H9 (cell line): ENCODE measurements around the gene MRAS. TPM values are rescaled to one million over a fixed set of nuclear protein-coding genes. Genes with fewer than 3 reads are reported as not detected.

Experiments
- DNase-seq: peaks from one replicate; pipeline ENCODE4 v3.0.0-alpha.2; 2017
- H2AFZ ChIP-seq: one replicate; pipeline ENCODE4 v1.6.1; 2013; ENCODE audit warnings: mild to moderate bottlenecking, low read length, control low read depth, moderate library complexity
- H2AK5ac ChIP-seq: 2 replicates; pipeline ENCODE4 v1.6.1; 2013; ENCODE audit warnings: low read length, control low read depth, mixed read lengths; ENCODE audit not compliant: insufficient read length
- H2BK120ac ChIP-seq: one replicate; pipeline ENCODE4 v1.6.1; 2013; ENCODE audit warnings: low read depth, mild to moderate bottlenecking, low read length, control low read depth, inconsistent platforms; ENCODE audit not compliant: poor library complexity, severe bottlenecking
- H2BK12ac ChIP-seq: 2 replicates; pipeline ENCODE4 v1.6.1; 2013; ENCODE audit warnings: low read length, control low read depth, mixed read lengths, low read depth; ENCODE audit not compliant: insufficient read length
- H2BK15ac ChIP-seq: 2 replicates; pipeline ENCODE4 v1.6.1; 2013; ENCODE audit warnings: low read depth, low read length, control low read depth
- H2BK20ac ChIP-seq: one replicate; pipeline ENCODE4 v1.6.1; 2013; ENCODE audit warnings: low read depth, mild to moderate bottlenecking, low read length, control low read depth, inconsistent platforms; ENCODE audit not compliant: poor library complexity, severe bottlenecking
- H2BK5ac ChIP-seq: 2 replicates; pipeline ENCODE4 v1.6.1; 2013; ENCODE audit warnings: low read length, control low read depth, mixed read lengths; ENCODE audit not compliant: insufficient read length
- H3K14ac ChIP-seq: 2 replicates; pipeline ENCODE4 v1.6.1; 2013; ENCODE audit warnings: low read length, control low read depth; ENCODE audit not compliant: insufficient read depth
- H3K18ac ChIP-seq: 2 replicates; pipeline ENCODE4 v1.6.1; 2013; ENCODE audit warnings: low read depth, mild to moderate bottlenecking, mixed read lengths, low read length, control low read depth; ENCODE audit not compliant: insufficient read length
- H3K23ac ChIP-seq: 2 replicates; pipeline ENCODE4 v1.6.1; 2013; ENCODE audit warnings: low read length, control low read depth, mixed read lengths, low read depth; ENCODE audit not compliant: insufficient read length
- H3K23me2 ChIP-seq: 2 replicates; pipeline ENCODE4 v1.6.1; 2013; ENCODE audit warnings: low read depth, mild to moderate bottlenecking, mixed read lengths, low read length, control low read depth; ENCODE audit not compliant: insufficient read length, poor library complexity, severe bottlenecking
- H3K27ac ChIP-seq: 2 replicates; pipeline ENCODE4 v1.5.1; 2013; ENCODE audit warnings: low read length, control low read depth, mixed read lengths, low read depth; ENCODE audit not compliant: insufficient read length
- H3K27me3 ChIP-seq: 2 replicates; pipeline ENCODE4 v1.6.1; 2013; ENCODE audit warnings: low read length, control low read depth, inconsistent platforms; ENCODE audit not compliant: insufficient read depth
- H3K4ac ChIP-seq: 2 replicates; pipeline ENCODE4 v1.6.1; 2013; ENCODE audit warnings: low read depth, mild to moderate bottlenecking, control low read depth, inconsistent platforms, low read length, moderate library complexity
- H3K4me1 ChIP-seq: 2 replicates; pipeline ENCODE4 v1.6.1; 2013; ENCODE audit warnings: low read length, control low read depth, inconsistent platforms; ENCODE audit not compliant: insufficient read depth
- H3K4me2 ChIP-seq: 2 replicates; pipeline ENCODE4 v1.6.1; 2013; ENCODE audit warnings: low read length, control low read depth, mixed read lengths; ENCODE audit not compliant: insufficient read length, insufficient read depth
- H3K56ac ChIP-seq: 2 replicates; pipeline ENCODE4 v1.6.1; 2013; ENCODE audit warnings: low read depth, mild to moderate bottlenecking, mixed read lengths, low read length, control low read depth; ENCODE audit not compliant: insufficient read length
- H3K79me1 ChIP-seq: 2 replicates; pipeline ENCODE4 v1.6.1; 2013; ENCODE audit warnings: low read depth, mild to moderate bottlenecking, moderate library complexity, low read length, control low read depth, inconsistent platforms; ENCODE audit not compliant: insufficient read depth, poor library complexity, severe bottlenecking
- H3K79me2 ChIP-seq: 2 replicates; pipeline ENCODE4 v1.6.1; 2013; ENCODE audit warnings: low read length, control low read depth, inconsistent platforms; ENCODE audit not compliant: insufficient read depth
- H3K9ac ChIP-seq: 2 replicates; pipeline ENCODE4 v1.6.1; 2013; ENCODE audit warnings: low read length, control low read depth, mixed read lengths; ENCODE audit not compliant: insufficient read length; ENCODE audit errors: extremely low read depth
- H3K9me3 ChIP-seq: one replicate; pipeline ENCODE4 v1.6.1; 2013; ENCODE audit warnings: low read depth, low read length, inconsistent platforms; ENCODE audit not compliant: control insufficient read depth
- H3T11ph ChIP-seq: one replicate; pipeline ENCODE4 v1.6.1; 2013; ENCODE audit warnings: mild to moderate bottlenecking, low read length, control low read depth, inconsistent platforms
- H4K20me1 ChIP-seq: one replicate; pipeline ENCODE4 v1.6.1; 2013; ENCODE audit not compliant: control insufficient read depth, insufficient read length, insufficient read depth
- H4K5ac ChIP-seq: 2 replicates; pipeline ENCODE4 v1.6.1; 2013; ENCODE audit warnings: low read depth, mild to moderate bottlenecking, mixed read lengths, low read length, control low read depth; ENCODE audit not compliant: insufficient read length
- H4K8ac ChIP-seq: replicated peaks from 2 replicates; pipeline ENCODE4 v1.6.1; 2013; ENCODE audit warnings: low read length, control low read depth, mixed read lengths, low read depth; ENCODE audit not compliant: insufficient read length
- H4K91ac ChIP-seq: 2 replicates; pipeline ENCODE4 v1.6.1; 2013; ENCODE audit warnings: low read depth, mild to moderate bottlenecking, moderate library complexity, mixed read lengths, low read length, control low read depth; ENCODE audit not compliant: insufficient read length
- H3K27ac Mint-ChIP-seq, 3 experiments: 2 replicates in 2 of 3; 3 replicates in 1 of 3; pipeline ENCODE4 v1.8.0; 2020 to 2021; ENCODE audit warnings: mixed read lengths in 3 of 3, mild to moderate bottlenecking in 1 of 3, moderate library complexity in 1 of 3
- H3K27me3 Mint-ChIP-seq: 2 replicates; pipeline ENCODE4 v1.8.0; 2021; ENCODE audit warnings: low read depth, mild to moderate bottlenecking, moderate library complexity, mixed read lengths
- H3K36me3 Mint-ChIP-seq, 3 experiments: 2 replicates in 2 of 3; 3 replicates in 1 of 3; pipeline ENCODE4 v1.8.0; 2020 to 2021; ENCODE audit warnings: low read depth in 3 of 3, mixed read lengths in 3 of 3; ENCODE audit not compliant: insufficient read depth in 1 of 3
- H3K4me1 Mint-ChIP-seq, 2 experiments: 2 replicates each; pipeline ENCODE4 v1.8.0; 2020; ENCODE audit warnings: mixed read lengths in 2 of 2
- H3K4me3 Mint-ChIP-seq, 2 experiments: 2 replicates in 1 of 2; 3 replicates in 1 of 2; pipeline ENCODE4 v1.8.0; 2020 to 2021; ENCODE audit warnings: mild to moderate bottlenecking in 2 of 2, mixed read lengths in 2 of 2, moderate library complexity in 1 of 2
- H3K9me3 Mint-ChIP-seq, 2 experiments: 2 replicates in 1 of 2; 3 replicates in 1 of 2; pipeline ENCODE4 v1.8.0; 2020; ENCODE audit warnings: mild to moderate bottlenecking in 2 of 2, mixed read lengths in 2 of 2, moderate library complexity in 1 of 2
- WGBS: extraction: QIAGEN DNeasy Blood & Tissue Kit; methylation state at CpG from one replicate; pipeline ENCODE4 v1.1.7; 2013; ENCODE audit warnings: missing lambda C conversion rate, low lambda C conversion rate, mixed read lengths; ENCODE audit not compliant: insufficient read length; ENCODE audit errors: extremely low coverage; 5-methylcytosine and 5-hydroxymethylcytosine counted together
- total RNA-seq: library from RNA; stranded (reverse); gene quantifications from 2 replicates; pipeline ENCODE4 v1.2.1, GENCODE V29; 2021
- TF ChIP-seq, protein P1 (sequence below): fragments of 200-600 bp; sonication (generic); conservative IDR thresholded peaks from 3 replicates; pipeline ENCODE4 v1.8.0; 2021; ENCODE audit warnings: antibody characterized with exemption, mild to moderate bottlenecking

The MRAS gene
- total RNA-seq, 1 experiment from 2014 or later, result 10.9 TPM

DNA sequence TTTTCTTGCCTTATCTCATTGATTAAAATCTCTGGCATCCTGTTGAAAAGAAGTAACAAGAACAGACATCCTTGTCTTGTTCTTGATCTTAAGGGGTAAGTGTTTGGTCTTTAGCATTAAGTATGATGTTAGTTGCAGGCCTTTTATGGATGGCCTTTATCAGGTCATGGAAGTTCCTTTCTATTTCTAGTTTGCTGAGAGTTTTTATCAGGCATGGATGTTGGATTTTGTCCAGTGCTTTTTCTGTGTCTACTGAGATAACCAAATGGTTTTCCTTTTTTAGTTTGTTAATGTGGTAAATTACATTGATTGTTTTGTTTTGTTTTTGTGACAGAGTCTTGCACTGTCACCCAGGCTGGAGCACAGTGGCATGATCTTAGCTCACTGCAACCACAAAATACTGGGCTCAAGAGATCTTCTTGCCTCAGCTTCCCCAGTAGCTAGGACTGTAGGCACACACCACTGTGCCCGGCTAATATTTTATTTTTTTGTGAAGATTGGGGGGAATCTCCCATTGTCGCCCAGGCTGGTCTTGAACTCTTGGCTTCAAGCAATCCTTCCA lies 26.3 kb downstream of the MRAS start:
- no peak overlapping the region for H3K18ac ChIP-seq
- Mint-ChIP-seq H3K36me3 (peaks cover 3 to 18% (median 7%) of the 10 kb centered on the region in 3 experiments; a peak in 6 of 7 replicates), H3K27ac (no peak overlapping the region), H3K9me3 (peaks cover 0 to 3% of the 10 kb centered on the region in 2 experiments; a peak in 1 of 5 replicates), H3K27me3 (no peaks in the 10 kb centered on the region), H3K4me3 (no peak overlapping the region), H3K4me1 (peaks cover 6 to 10% of the 10 kb centered on the region in 2 experiments; a peak in 3 of 4 replicates)
- H4K91ac ChIP-seq, result no peak overlapping the region
- H3T11ph ChIP-seq, result no peak overlapping the region
- no peaks in the 10 kb centered on the region for H4K20me1 ChIP-seq
- H3K4me2 ChIP-seq, result no peak overlapping the region
- H3K56ac ChIP-seq, result no peak overlapping the region
- TF ChIP-seq, protein P1, sequence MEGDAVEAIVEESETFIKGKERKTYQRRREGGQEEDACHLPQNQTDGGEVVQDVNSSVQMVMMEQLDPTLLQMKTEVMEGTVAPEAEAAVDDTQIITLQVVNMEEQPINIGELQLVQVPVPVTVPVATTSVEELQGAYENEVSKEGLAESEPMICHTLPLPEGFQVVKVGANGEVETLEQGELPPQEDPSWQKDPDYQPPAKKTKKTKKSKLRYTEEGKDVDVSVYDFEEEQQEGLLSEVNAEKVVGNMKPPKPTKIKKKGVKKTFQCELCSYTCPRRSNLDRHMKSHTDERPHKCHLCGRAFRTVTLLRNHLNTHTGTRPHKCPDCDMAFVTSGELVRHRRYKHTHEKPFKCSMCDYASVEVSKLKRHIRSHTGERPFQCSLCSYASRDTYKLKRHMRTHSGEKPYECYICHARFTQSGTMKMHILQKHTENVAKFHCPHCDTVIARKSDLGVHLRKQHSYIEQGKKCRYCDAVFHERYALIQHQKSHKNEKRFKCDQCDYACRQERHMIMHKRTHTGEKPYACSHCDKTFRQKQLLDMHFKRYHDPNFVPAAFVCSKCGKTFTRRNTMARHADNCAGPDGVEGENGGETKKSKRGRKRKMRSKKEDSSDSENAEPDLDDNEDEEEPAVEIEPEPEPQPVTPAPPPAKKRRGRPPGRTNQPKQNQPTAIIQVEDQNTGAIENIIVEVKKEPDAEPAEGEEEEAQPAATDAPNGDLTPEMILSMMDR, result no peak
- H3K4me1 ChIP-seq, result no peaks in the 10 kb centered on the region
- H3K27ac ChIP-seq, result no peak overlapping the region
- H3K23me2 ChIP-seq, result no peaks in the 10 kb centered on the region
- H3K9me3 ChIP-seq, result no peaks in the 10 kb centered on the region
- no peak for DNase-seq
- H4K8ac ChIP-seq, result no peak overlapping the region
- no peaks in the 10 kb centered on the region for H3K79me2 ChIP-seq
- H2BK20ac ChIP-seq, result no peak overlapping the region
- no peak overlapping the region for H2AFZ ChIP-seq
- H3K9ac ChIP-seq, result no peak overlapping the region
- no peak overlapping the region for H4K5ac ChIP-seq
- no peak overlapping the region for H2BK15ac ChIP-seq
- H2BK120ac ChIP-seq, result no peak overlapping the region
- no CpG with 5 or more reads among the region's 2 CpGs for WGBS
- no peak overlapping the region for H2AK5ac ChIP-seq
- H3K14ac ChIP-seq, result no peak overlapping the region
- no peak overlapping the region for H2BK5ac ChIP-seq
- H3K79me1 ChIP-seq, result no peaks in the 10 kb centered on the region
- H3K23ac ChIP-seq, result no peak overlapping the region
- H2BK12ac ChIP-seq, result no peak overlapping the region
- no peaks in the 10 kb centered on the region for H3K27me3 ChIP-seq
- H3K4ac ChIP-seq, result no peak overlapping the region
